ENCODE data around the gene PLCB1. TPM values are rescaled to one million over a fixed set of nuclear protein-coding genes. Genes with fewer than 3 reads are reported as not detected.

Gene PLCB1
- total and polyA plus RNA-seq, 2 donors (not counting 3 experiments of a cell fraction or from before 2014, with no cell fraction given): 10.2 to 53.4 TPM

DNA sequence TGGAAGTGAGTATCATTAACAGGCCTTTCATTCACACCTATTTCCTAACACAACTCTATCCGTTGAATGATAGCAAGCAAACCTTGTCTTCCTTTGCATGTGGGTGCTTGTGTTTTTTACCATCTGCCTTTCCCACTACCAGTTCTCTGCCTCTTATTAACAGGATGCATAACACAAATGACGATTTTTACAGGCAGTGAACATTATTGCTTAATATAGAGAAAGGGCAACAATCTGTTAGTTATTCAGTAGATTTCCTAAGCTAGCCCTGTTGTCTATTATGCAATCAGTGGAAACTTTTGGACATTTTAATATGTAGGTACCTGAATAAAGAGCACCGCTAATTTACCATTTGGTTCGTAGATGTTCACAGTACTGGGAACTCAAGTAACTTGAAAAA is 588.0 kb downstream of the PLCB1 start:
- H3K4me2 ChIP-seq (ENCODE audit: insufficient read depth, low read length): no peak overlapping the region
- no peak for DNase-seq (ENCODE audit: low read depth, low spot score)
- H3K9me1 ChIP-seq (replicated peaks; ENCODE audit: control insufficient read depth, extremely low read depth, insufficient read depth, low read length): no peaks in the 10 kb centered on the region
- peaks cover 2 to 5% of the 10 kb centered on the region in 2 experiments for H3K36me3 ChIP-seq (ENCODE audit: control insufficient read depth in 2 of 2, extremely low read depth in 1 of 2, insufficient read depth in 2 of 2, low read length in 2 of 2)
- no peaks in the 10 kb centered on the region for H4K20me1 ChIP-seq (replicated peaks; ENCODE audit: control insufficient read depth, extremely low read depth, insufficient read depth, low read length)
- H3K4me1 ChIP-seq (ENCODE audit: control insufficient read depth, extremely low read depth, insufficient read depth, low read length): no peaks in the 10 kb centered on the region
- FAIRE-seq: no peak
- H2AFZ ChIP-seq (ENCODE audit: low read depth, low read length): no peak overlapping the region
- no peak overlapping the region for H3K4me3 ChIP-seq (replicated peaks in 1 of 3; ENCODE audit: insufficient read depth in 1 of 3, low read depth in 1 of 3, low read length in 3 of 3)
- H3K9ac ChIP-seq (replicated peaks; ENCODE audit: extremely low read depth, insufficient read depth, low read length): no peak overlapping the region
- intact Hi-C loops (cut with micrococcal nuclease) (loop anchor here (2.0 to 10.0 kb wide), 2 partner anchors 265 to 1895 kb away; no protein-coding TSS in a partner anchor), dilution Hi-C loops (cut with MboI; ENCODE audit: extremely low pct_ligation_motif_present, low sequenced_read_pairs) (no loop called here)
- ChIA-PET CTCF (interaction anchor here (0.6 to 8.2 kb wide), 18 partner anchors 18 to 784 kb away, joined by 3 to 531 read pairs (median 10); partner anchors contain the start of gene PLCB1), POLR2A (no interaction called here)
- H3K79me2 ChIP-seq (ENCODE audit: control insufficient read depth, insufficient read depth, low read length): no peaks in the 10 kb centered on the region
- no peak overlapping the region for H3K27ac ChIP-seq (ENCODE audit: insufficient read depth, low read depth, low read length)
- TF ChIP-seq MYC (IDR thresholded peaks at IDR 0.05; ENCODE audit: low read depth, low read length): no peak
- TF ChIP-seq EZH2 (IDR thresholded peaks at IDR 0.05; ENCODE audit: borderline replicate concordance, low read depth, low read length, severe bottlenecking): no peak
- no peak for TF ChIP-seq POLR2A (IDR thresholded peaks at IDR 0.05; ENCODE audit: low read depth, low read length)
- no peak for TF ChIP-seq GATA2 (IDR thresholded peaks at IDR 0.05; ENCODE audit: insufficient read depth, insufficient read length, low read depth, low read length)
- TF ChIP-seq CTCF (IDR thresholded peaks at IDR 0.05; ENCODE audit: extremely low read depth in 1 of 2, insufficient read depth in 1 of 2, low read depth in 1 of 2, low read length in 2 of 2): no peak
- TF ChIP-seq POLR2AphosphoS5 (IDR thresholded peaks at IDR 0.05; ENCODE audit: insufficient read depth, low read depth, low read length): no peak
- no peak for TF ChIP-seq JUN (IDR thresholded peaks at IDR 0.05; ENCODE audit: borderline replicate concordance, insufficient read depth, insufficient read length, low read depth)
- H3K27me3 ChIP-seq (ENCODE audit: control insufficient read depth in 2 of 2, insufficient read depth in 2 of 2, low read length in 2 of 2): no peaks in the 10 kb centered on the region
- H3K9me3 ChIP-seq (replicated peaks; ENCODE audit: control insufficient read depth, insufficient read depth, low read length): no peaks in the 10 kb centered on the region
- no TSS peak for BruUV-seq (replicated peaks)
